ENCODE data around the gene PSMB5. TPM values are rescaled to one million over a fixed set of nuclear protein-coding genes. Genes with fewer than 3 reads are reported as not detected.

PSMB5 gene
- total and polyA plus RNA-seq, 2 of the 13 experiments (the other 11 are each of a cell fraction or from before 2014, with no cell fraction given), result 705 to 871 TPM

DNA sequence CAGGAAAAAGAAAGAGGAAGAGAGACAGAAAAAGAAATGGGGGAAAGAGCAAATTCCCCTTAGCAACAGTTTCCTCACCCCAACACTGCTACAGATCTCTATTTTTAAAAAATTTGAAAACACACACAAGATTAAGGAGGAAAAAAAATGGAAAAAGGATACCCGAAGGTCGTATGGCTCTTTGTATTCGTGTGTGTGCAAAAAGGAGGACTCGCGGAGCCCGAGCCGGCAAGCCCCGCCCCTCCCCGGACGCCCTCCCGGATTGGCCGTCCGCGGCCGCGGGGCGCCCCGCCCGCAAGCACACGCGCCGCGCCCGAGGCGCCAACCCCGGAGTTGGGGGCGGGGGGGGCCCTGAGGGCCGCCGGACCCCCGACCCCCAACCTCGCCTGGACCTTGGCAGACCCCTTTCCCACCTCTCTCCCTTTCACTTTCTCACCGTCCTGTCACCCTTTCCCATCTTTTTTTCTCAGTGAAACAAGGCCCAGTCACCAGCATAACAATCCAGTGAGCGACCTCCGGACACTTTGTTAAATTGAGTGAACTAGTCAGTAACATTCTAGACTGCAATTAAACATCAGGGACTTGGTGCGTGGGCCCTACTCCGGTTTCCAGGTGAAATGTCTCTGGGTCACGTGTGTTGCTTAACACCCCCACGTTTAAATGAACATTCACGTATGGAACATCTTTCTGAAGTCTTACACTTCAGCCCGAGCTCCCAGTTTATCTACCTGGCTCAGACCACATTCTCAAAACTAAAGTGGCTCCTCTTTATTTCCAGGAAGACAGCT lies 24.6 kb downstream of the PSMB5 start, which contains the start of gene C14orf93 (continued):
- TF ChIP-seq NFAT5 (CRISPR knock-in tag; IDR thresholded peaks at IDR 0.05) (0 out of 2 replicates have a peak, but pooled peaks have one; percentile 32), NR3C1 (CRISPR knock-in tag; IDR thresholded peaks at IDR 0.05) (no peak), ZFY (CRISPR knock-in tag; IDR thresholded peaks at IDR 0.05) (peak; percentile 81), AKAP8 (CRISPR knock-in tag; IDR thresholded peaks at IDR 0.05) (no peak), ZSCAN22 (CRISPR knock-in tag; IDR thresholded peaks at IDR 0.05) (no peak), YY1 (IDR thresholded peaks at IDR 0.05; ENCODE audit: insufficient read depth, insufficient replicate concordance, low read depth, low read length) (peak; percentile 85), ZNF615 (CRISPR knock-in tag; IDR thresholded peaks at IDR 0.05; ENCODE audit: borderline replicate concordance) (no peak), IRF2 (CRISPR knock-in tag; IDR thresholded peaks at IDR 0.05) (peak; percentile 59; the same call in 1 of the 2 replicates), ZNF546 (CRISPR knock-in tag; conservative IDR thresholded peaks at IDR 0.05) (0 out of 2 replicates have a peak, but pooled peaks have one; percentile 40)
- TF ChIP-seq, protein P1, sequence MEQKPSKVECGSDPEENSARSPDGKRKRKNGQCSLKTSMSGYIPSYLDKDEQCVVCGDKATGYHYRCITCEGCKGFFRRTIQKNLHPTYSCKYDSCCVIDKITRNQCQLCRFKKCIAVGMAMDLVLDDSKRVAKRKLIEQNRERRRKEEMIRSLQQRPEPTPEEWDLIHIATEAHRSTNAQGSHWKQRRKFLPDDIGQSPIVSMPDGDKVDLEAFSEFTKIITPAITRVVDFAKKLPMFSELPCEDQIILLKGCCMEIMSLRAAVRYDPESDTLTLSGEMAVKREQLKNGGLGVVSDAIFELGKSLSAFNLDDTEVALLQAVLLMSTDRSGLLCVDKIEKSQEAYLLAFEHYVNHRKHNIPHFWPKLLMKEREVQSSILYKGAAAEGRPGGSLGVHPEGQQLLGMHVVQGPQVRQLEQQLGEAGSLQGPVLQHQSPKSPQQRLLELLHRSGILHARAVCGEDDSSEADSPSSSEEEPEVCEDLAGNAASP (CRISPR knock-in tag; IDR thresholded peaks at IDR 0.05; ENCODE audit: borderline replicate concordance), result peak; percentile 40; the same call in 1 of the 2 replicates
- TF ChIP-seq, protein P2, sequence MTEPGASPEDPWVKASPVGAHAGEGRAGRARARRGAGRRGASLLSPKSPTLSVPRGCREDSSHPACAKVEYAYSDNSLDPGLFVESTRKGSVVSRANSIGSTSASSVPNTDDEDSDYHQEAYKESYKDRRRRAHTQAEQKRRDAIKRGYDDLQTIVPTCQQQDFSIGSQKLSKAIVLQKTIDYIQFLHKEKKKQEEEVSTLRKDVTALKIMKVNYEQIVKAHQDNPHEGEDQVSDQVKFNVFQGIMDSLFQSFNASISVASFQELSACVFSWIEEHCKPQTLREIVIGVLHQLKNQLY (CRISPR knock-in tag; IDR thresholded peaks at IDR 0.05), result 0 out of 2 replicates have a peak, but pooled peaks have one; percentile 21
- TF ChIP-seq, protein P3, sequence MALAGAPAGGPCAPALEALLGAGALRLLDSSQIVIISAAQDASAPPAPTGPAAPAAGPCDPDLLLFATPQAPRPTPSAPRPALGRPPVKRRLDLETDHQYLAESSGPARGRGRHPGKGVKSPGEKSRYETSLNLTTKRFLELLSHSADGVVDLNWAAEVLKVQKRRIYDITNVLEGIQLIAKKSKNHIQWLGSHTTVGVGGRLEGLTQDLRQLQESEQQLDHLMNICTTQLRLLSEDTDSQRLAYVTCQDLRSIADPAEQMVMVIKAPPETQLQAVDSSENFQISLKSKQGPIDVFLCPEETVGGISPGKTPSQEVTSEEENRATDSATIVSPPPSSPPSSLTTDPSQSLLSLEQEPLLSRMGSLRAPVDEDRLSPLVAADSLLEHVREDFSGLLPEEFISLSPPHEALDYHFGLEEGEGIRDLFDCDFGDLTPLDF (CRISPR knock-in tag; IDR thresholded peaks at IDR 0.05), result peak; percentile 18; the same call in 1 of the 2 replicates
- TF ChIP-seq, protein P4, sequence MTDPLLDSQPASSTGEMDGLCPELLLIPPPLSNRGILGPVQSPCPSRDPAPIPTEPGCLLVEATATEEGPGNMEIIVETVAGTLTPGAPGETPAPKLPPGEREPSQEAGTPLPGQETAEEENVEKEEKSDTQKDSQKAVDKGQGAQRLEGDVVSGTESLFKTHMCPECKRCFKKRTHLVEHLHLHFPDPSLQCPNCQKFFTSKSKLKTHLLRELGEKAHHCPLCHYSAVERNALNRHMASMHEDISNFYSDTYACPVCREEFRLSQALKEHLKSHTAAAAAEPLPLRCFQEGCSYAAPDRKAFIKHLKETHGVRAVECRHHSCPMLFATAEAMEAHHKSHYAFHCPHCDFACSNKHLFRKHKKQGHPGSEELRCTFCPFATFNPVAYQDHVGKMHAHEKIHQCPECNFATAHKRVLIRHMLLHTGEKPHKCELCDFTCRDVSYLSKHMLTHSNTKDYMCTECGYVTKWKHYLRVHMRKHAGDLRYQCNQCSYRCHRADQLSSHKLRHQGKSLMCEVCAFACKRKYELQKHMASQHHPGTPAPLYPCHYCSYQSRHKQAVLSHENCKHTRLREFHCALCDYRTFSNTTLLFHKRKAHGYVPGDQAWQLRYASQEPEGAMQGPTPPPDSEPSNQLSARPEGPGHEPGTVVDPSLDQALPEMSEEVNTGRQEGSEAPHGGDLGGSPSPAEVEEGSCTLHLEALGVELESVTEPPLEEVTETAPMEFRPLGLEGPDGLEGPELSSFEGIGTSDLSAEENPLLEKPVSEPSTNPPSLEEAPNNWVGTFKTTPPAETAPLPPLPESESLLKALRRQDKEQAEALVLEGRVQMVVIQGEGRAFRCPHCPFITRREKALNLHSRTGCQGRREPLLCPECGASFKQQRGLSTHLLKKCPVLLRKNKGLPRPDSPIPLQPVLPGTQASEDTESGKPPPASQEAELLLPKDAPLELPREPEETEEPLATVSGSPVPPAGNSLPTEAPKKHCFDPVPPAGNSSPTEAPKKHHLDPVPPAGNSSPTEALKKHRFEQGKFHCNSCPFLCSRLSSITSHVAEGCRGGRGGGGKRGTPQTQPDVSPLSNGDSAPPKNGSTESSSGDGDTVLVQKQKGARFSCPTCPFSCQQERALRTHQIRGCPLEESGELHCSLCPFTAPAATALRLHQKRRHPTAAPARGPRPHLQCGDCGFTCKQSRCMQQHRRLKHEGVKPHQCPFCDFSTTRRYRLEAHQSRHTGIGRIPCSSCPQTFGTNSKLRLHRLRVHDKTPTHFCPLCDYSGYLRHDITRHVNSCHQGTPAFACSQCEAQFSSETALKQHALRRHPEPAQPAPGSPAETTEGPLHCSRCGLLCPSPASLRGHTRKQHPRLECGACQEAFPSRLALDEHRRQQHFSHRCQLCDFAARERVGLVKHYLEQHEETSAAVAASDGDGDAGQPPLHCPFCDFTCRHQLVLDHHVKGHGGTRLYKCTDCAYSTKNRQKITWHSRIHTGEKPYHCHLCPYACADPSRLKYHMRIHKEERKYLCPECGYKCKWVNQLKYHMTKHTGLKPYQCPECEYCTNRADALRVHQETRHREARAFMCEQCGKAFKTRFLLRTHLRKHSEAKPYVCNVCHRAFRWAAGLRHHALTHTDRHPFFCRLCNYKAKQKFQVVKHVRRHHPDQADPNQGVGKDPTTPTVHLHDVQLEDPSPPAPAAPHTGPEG (CRISPR knock-in tag; IDR thresholded peaks at IDR 0.05), result no peak
